ENCODE data around the gene TXNDC11. TPM values are rescaled to one million over a fixed set of nuclear protein-coding genes. Genes with fewer than 3 reads are reported as not detected.

Gene TXNDC11
- total RNA-seq, 1 donor from 2014 or later: 18.2 TPM

GRCh38 chr16:11752856-11753255 lies 10.2 kb upstream of the TXNDC11 start:
- ATAC-seq: no peak

GRCh38 chr16:11750056-11750455 lies 7.4 kb upstream of the TXNDC11 start:
- ATAC-seq: no peak

- no peak for ATAC-seq
Observed at GRCh38 chr16:11748404-11749254, 6.0 kb upstream of the TXNDC11 start.

GRCh38 chr16:11747949-11748403 lies 5.3 kb upstream of the TXNDC11 start:
- ATAC-seq: no peak

GRCh38 chr16:11744075-11744470 lies 1.4 kb upstream of the TXNDC11 start:
- ATAC-seq: no peak

- peak; percentile 9 for ATAC-seq
Observed at GRCh38 chr16:11743308-11744074, 834 bp upstream of the TXNDC11 start.

GRCh38 chr16:11742093-11742535 lies 543 bp downstream of the TXNDC11 start:
- peak; percentile 45 for ATAC-seq

- no peak for ATAC-seq
Observed at GRCh38 chr16:11740567-11740966, 2.1 kb downstream of the TXNDC11 start.

- no peak for ATAC-seq
Observed at GRCh38 chr16:11738742-11739544, 3.7 kb downstream of the TXNDC11 start.

GRCh38 chr16:11737713-11738112 lies 4.9 kb downstream of the TXNDC11 start:
- no peak for ATAC-seq

- ATAC-seq: no peak
Observed at GRCh38 chr16:11736903-11737302, 5.8 kb downstream of the TXNDC11 start.

- no peak for ATAC-seq
Observed at GRCh38 chr16:11735787-11736186, 6.9 kb downstream of the TXNDC11 start.

- ATAC-seq: no peak
Observed at GRCh38 chr16:11734653-11735043, 8.0 kb downstream of the TXNDC11 start.

- no peak for ATAC-seq
Observed at GRCh38 chr16:11734025-11734652, 8.5 kb downstream of the TXNDC11 start.

- ATAC-seq: no peak
Observed at GRCh38 chr16:11731222-11731621, 11.4 kb downstream of the TXNDC11 start.

GRCh38 chr16:11729787-11730186 lies 12.9 kb downstream of the TXNDC11 start:
- no peak for ATAC-seq

- no peak for ATAC-seq
Observed at GRCh38 chr16:11727796-11728543, 14.7 kb downstream of the TXNDC11 start.

- no peak for ATAC-seq
Observed at GRCh38 chr16:11726008-11726407, 16.6 kb downstream of the TXNDC11 start.

GRCh38 chr16:11725457-11725856 lies 17.2 kb downstream of the TXNDC11 start:
- ATAC-seq: no peak

GRCh38 chr16:11722468-11722808 lies 20.2 kb downstream of the TXNDC11 start:
- no peak for ATAC-seq

GRCh38 chr16:11721781-11722467 lies 20.7 kb downstream of the TXNDC11 start:
- no peak for ATAC-seq

Data from esophagus mucosa (tissue), 1 donor.